Measurements from ENCODE around the gene SUSD2.

DNA sequence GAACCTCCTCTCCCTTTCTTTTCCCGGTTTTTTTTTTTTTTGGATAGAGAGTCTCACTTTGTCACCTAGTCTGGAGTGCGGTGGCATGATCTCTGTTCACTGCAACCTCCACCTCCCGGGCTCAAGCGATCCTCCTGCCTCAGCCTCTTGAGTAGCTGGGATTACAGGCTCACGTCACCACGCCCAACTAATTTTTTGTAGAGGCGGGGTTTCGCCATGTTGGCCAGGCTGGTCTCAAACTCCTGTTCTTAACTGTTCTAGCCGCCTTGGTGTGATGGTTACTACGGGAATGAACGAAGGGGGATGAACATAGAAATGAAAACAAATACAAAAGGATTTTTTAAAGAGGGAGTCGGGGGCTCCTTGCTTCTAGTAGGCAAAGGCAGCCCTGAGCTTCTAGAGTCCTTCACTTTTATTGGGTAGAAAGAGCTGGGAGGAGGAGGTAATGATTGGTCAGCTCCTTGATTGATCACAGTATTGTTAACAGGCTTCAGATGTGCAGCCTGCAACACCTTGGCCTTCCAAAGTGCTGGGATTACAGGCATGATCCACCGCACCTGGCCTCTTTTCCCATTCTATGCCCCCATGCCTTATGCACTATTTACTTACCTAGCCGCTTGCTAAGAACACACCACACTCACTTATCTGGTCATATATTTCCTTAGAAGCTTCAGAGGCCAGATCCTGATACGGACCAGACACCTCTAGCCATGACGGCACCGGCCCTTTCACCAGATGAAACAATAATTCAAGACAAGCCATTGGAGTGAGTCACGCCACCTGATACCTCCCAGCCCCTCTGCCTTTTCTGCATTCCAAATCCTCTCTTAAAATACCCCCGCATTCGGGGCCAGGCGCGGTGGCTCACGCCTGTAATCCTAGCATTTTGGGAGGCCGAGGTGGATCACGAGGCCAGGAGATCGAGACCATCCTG, 20.7 kb downstream of the SUSD2 start:
- TF ChIP-seq, protein P1, sequence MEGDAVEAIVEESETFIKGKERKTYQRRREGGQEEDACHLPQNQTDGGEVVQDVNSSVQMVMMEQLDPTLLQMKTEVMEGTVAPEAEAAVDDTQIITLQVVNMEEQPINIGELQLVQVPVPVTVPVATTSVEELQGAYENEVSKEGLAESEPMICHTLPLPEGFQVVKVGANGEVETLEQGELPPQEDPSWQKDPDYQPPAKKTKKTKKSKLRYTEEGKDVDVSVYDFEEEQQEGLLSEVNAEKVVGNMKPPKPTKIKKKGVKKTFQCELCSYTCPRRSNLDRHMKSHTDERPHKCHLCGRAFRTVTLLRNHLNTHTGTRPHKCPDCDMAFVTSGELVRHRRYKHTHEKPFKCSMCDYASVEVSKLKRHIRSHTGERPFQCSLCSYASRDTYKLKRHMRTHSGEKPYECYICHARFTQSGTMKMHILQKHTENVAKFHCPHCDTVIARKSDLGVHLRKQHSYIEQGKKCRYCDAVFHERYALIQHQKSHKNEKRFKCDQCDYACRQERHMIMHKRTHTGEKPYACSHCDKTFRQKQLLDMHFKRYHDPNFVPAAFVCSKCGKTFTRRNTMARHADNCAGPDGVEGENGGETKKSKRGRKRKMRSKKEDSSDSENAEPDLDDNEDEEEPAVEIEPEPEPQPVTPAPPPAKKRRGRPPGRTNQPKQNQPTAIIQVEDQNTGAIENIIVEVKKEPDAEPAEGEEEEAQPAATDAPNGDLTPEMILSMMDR (IDR thresholded peaks at IDR 0.05) = no peak
- TF ChIP-seq POLR2A (IDR thresholded peaks at IDR 0.05) = no peak
